ENCODE results near the gene DGKD.

Gene DGKD

DNA sequence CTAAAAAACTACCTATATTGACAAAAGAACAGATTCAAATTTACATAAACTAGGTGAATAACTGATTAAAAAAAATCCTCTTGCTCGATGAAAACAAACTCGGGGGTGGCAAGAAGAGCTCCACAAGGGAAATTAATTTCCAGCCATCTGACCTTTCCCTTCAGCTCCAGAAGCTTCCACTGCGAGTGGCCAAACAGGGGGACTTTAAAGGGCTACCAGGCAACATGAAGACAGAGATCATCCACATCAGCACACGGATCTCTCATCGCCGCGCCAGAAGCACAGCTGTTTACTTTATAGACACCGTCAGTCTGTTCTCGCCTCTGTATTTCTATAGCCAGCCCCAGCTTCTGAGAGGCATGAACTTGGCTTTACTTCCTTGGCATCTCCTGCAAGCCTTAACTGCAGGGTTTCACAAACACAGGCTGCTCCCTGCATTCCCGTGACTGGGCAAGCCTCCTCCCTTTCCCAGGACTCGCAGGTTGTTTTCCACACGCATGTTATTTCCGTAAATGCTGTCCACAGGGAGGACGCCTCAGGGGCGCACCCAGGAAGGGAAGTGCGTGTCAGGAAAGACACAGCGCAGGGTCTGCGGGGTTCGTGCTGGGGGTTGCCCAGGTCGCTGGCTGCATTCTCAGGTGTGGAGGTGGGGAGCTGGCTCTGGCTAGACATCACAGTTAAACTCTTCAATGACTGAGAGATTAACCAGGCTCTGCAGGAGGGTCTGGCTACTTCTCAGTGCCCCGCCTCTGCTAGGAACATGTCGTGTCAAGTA is 127.3 kb downstream of the DGKD start:
- H3K4me3 ChIP-seq (ENCODE audit: low read depth, low read length), result no peak overlapping the region
- DNase-seq (ENCODE audit: low read depth), result no peak
- TF ChIP-seq, protein P1, sequence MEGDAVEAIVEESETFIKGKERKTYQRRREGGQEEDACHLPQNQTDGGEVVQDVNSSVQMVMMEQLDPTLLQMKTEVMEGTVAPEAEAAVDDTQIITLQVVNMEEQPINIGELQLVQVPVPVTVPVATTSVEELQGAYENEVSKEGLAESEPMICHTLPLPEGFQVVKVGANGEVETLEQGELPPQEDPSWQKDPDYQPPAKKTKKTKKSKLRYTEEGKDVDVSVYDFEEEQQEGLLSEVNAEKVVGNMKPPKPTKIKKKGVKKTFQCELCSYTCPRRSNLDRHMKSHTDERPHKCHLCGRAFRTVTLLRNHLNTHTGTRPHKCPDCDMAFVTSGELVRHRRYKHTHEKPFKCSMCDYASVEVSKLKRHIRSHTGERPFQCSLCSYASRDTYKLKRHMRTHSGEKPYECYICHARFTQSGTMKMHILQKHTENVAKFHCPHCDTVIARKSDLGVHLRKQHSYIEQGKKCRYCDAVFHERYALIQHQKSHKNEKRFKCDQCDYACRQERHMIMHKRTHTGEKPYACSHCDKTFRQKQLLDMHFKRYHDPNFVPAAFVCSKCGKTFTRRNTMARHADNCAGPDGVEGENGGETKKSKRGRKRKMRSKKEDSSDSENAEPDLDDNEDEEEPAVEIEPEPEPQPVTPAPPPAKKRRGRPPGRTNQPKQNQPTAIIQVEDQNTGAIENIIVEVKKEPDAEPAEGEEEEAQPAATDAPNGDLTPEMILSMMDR (IDR thresholded peaks at IDR 0.05; ENCODE audit: insufficient read depth, low read depth, low read length, missing control alignments), result no peak

DNA sequence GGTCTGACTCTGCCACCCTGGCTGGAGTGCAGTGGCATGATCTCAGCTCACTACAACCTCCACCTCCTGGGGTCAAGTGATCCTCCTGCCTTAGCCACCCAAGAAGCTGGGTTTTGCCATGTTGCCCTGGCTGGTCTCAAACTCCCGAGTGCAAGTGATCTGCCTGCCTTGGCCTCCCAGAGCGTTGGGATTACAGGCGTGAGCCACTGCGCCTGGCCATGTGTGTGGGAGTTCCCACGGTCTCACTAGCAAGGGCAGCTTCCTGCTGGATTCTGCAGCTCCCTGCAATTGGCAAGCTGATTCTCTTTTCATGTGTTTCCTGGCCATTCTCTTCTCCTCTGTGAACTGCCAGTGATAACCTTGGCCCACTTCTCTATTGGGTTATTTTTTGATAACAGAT is 128.3 kb downstream of the DGKD start:
- DNase-seq (ENCODE audit: low read depth), result no peak
- H3K4me3 ChIP-seq (ENCODE audit: low read depth, low read length), result no peak overlapping the region
- TF ChIP-seq, protein P1 (IDR thresholded peaks at IDR 0.05; ENCODE audit: insufficient read depth, low read depth, low read length, missing control alignments), result no peak

DNA sequence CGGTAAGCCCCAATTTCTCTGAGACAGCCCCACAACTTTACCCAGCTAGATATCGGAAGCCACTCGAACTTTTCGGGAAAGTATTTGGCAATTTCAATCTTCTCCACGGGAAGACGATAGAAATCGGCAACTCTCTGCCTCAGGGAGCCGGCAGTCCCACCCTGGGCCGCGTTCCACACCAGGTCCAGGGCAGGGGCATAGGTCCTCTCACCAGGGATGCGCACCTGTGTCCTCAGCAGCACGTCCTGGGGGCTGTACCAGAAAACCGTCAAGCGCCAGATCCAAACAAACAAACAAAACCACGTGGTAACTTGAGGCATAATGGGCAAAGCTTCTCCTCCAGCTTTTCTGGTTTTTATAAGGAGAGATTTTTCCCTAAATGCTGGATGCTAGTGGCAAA is 131.4 kb downstream of the DGKD start:
- no peak for DNase-seq (ENCODE audit: low read depth)
- H3K4me3 ChIP-seq (ENCODE audit: low read depth, low read length), result no peak overlapping the region
- TF ChIP-seq, protein P1 (IDR thresholded peaks at IDR 0.05; ENCODE audit: insufficient read depth, low read depth, low read length, missing control alignments), result no peak

DNA sequence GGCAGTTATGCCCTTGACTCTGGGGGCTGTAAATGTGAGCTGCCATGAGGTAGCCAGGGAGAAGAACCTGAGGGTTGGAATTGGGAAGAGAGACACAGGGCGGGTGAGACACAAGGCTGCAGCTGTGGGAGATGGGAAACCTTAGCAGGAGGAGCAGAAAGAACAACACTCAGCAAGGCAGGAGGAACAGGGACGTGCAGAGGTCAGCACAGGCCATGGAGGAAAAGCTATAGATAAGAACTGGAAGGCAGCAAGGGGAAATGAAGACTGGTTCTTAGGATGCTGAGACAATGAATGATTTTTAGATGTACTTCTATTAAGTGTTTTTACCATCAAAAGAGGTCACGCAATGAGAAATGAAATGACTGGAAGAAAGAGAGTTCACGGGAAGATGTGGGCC is 132.1 kb downstream of the DGKD start:
- no peak overlapping the region for H3K4me3 ChIP-seq (ENCODE audit: low read depth, low read length)
- DNase-seq (ENCODE audit: low read depth), result no peak
- TF ChIP-seq, protein P1 (IDR thresholded peaks at IDR 0.05; ENCODE audit: insufficient read depth, low read depth, low read length, missing control alignments), result no peak

DNA sequence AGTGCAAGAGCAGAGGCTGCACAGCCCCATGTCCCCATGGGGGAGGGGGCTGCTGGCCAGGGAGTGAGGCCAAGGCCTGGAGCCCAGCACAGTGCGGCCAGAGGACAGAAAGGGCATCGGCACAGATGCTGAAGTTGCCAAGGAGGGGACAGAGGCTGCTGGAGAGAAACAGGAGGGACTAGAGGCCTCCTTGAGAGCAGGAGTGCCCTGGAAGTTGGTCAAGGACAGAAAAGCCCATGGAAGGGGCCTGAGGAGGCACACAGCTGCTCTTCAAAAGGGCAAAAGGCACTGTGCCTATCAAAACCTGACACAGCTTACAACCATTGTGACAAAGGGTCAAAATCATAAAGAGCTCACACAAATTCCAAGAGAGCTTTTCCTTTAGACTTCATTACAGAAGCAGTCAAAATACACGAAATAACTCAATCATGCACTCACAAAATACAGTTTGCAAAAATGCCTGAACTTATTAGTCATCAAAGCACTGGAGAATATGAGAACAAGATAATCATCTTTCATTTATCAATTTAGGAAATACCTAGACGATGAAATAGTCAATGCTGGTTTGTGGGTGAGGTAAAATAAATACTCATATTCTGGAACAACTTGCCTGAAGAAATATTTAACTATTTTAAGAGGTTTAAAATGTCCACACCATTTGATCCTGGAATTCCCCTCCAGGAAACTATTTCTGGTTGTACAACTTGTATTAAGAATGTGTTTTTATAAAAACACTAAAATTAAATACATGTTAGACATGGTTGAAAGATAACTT is 132.7 kb downstream of the DGKD start:
- TF ChIP-seq, protein P1 (IDR thresholded peaks at IDR 0.05; ENCODE audit: insufficient read depth, low read depth, low read length, missing control alignments), result no peak
- no peak overlapping the region for H3K4me3 ChIP-seq (ENCODE audit: low read depth, low read length)
- no peak for DNase-seq (ENCODE audit: low read depth)

DNA sequence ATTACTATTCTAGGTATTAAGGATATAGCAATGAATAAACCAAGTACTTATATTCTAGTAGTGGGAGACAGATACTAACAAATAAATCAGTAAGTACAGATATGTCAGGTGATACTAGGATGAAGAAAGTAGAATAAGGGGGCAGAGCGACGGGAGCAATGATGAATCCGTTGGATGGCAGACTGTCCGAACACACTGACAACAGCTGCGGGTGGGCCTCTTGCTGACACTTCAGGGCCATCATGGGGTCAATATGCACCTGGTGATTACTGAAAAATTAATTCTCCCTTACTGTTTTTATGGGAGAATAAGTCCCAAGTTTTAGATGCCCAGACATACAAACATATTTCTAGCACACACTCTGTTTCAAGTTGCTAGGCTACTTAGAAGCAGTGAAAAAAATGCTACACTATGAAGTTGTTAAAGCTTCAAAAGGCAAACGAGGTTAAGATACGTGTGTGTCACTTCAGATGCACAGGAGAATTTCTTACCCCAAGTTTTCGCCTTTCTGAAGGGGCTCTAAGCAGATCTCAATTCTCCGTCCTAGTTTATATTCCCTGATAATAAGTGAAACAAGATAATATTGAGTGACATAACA is 133.6 kb downstream of the DGKD start:
- no peak overlapping the region for H3K4me3 ChIP-seq (ENCODE audit: low read depth, low read length)
- TF ChIP-seq, protein P1 (IDR thresholded peaks at IDR 0.05; ENCODE audit: insufficient read depth, low read depth, low read length, missing control alignments), result no peak
- DNase-seq (ENCODE audit: low read depth), result no peak
